Right kidney (tissue), 9 donors: ENCODE data around the gene ACTR1B.
"Not testable (repeated sequence)": the region's sequence is repeated elsewhere in the genome, so short reads cannot be mapped to it uniquely, and the experiment has no call there.

ENCODE experiments used
- DNase-seq: peaks from one replicate; pipeline ENCODE4 v3.0.0-alpha.2; 2016
- long read RNA-seq, 8 donors: transcript quantifications; one replicate each; lab custom pipeline, GENCODE V29; 2026

ACTR1B gene
- long read RNA-seq, donor 1, transcript ACTR1B-201 (11 exons, 2,243 nt), result major isoform, 22 of 44 reads
- long read RNA-seq, donor 1, partial matches to known transcripts, result 22 of 44 reads
- long read RNA-seq, donor 1, other reads (novel, unspliced or antisense), result 0 of 44 reads
- long read RNA-seq, donor 2, transcript ACTR1B-201 (11 exons, 2,243 nt), result major isoform, 16 of 16 reads
- long read RNA-seq, donor 2, partial matches to known transcripts, result 0 of 16 reads
- long read RNA-seq, donor 2, other reads (novel, unspliced or antisense), result 0 of 16 reads
- long read RNA-seq, donor 3, transcript ACTR1B-201 (11 exons, 2,243 nt), result major isoform, 10 of 10 reads
- long read RNA-seq, donor 3, partial matches to known transcripts, result 0 of 10 reads
- long read RNA-seq, donor 3, other reads (novel, unspliced or antisense), result 0 of 10 reads
- long read RNA-seq, donor 4, transcript ACTR1B-201 (11 exons, 2,243 nt), result major isoform, 9 of 9 reads
- long read RNA-seq, donor 4, partial matches to known transcripts, result 0 of 9 reads
- long read RNA-seq, donor 4, other reads (novel, unspliced or antisense), result 0 of 9 reads
- long read RNA-seq, donor 5, transcript ACTR1B-201 (11 exons, 2,243 nt), result major isoform, 14 of 19 reads
- long read RNA-seq, donor 5, partial matches to known transcripts, result 0 of 19 reads
- long read RNA-seq, donor 5, other reads (novel, unspliced or antisense), result 5 of 19 reads
- long read RNA-seq, donor 6, transcript ACTR1B-201 (11 exons, 2,243 nt), result major isoform, 11 of 34 reads
- long read RNA-seq, donor 6, partial matches to known transcripts, result 23 of 34 reads
- long read RNA-seq, donor 6, other reads (novel, unspliced or antisense), result 0 of 34 reads
- long read RNA-seq, donor 7, transcript ACTR1B-201 (11 exons, 2,243 nt), result major isoform, 24 of 24 reads
- long read RNA-seq, donor 7, partial matches to known transcripts, result 0 of 24 reads
- long read RNA-seq, donor 7, other reads (novel, unspliced or antisense), result 0 of 24 reads
- long read RNA-seq, donor 8, transcript ACTR1B-201 (11 exons, 2,243 nt), result major isoform, 20 of 20 reads
- long read RNA-seq, donor 8, partial matches to known transcripts, result 0 of 20 reads
- long read RNA-seq, donor 8, other reads (novel, unspliced or antisense), result 0 of 20 reads

GRCh38 chr2:97663962-97664635 is at the start of gene ACTR1B:
ACTR1B (minus strand) TSS chr2:97664044; CDS start chr2:97663890, 154 bp downstream.
- peak; percentile 98 for DNase-seq

- DNase-seq, result no peak
These were observed 49.0 kb upstream of the ACTR1B start for GRCh38 chr2:97712693-97713295.

- DNase-seq, result not testable (repeated sequence)
These were observed 48.3 kb upstream of the ACTR1B start for GRCh38 chr2:97712175-97712574.

GRCh38 chr2:97711394-97711711 is 47.5 kb upstream of the ACTR1B start:
- no peak for DNase-seq

GRCh38 chr2:97708608-97709007 is 44.8 kb upstream of the ACTR1B start:
- no peak for DNase-seq

- DNase-seq, result no peak
These were observed 44.2 kb upstream of the ACTR1B start for GRCh38 chr2:97708048-97708380.

- no peak for DNase-seq
These were observed 43.7 kb upstream of the ACTR1B start for GRCh38 chr2:97707362-97708047.

- no peak for DNase-seq
These were observed 43.0 kb upstream of the ACTR1B start for GRCh38 chr2:97706708-97707345.

- DNase-seq, result no peak
These were observed 42.3 kb upstream of the ACTR1B start for GRCh38 chr2:97706112-97706511.

GRCh38 chr2:97704989-97705388 is 41.1 kb upstream of the ACTR1B start:
- DNase-seq, result no peak

GRCh38 chr2:97703741-97704140 is 39.9 kb upstream of the ACTR1B start:
- DNase-seq, result no peak

- no peak for DNase-seq
These were observed 39.1 kb upstream of the ACTR1B start for GRCh38 chr2:97702731-97703470.

- DNase-seq, result no peak
These were observed 38.1 kb upstream of the ACTR1B start for GRCh38 chr2:97701851-97702465.

GRCh38 chr2:97701186-97701585 is 37.3 kb upstream of the ACTR1B start:
- no peak for DNase-seq

GRCh38 chr2:97699765-97700444 is 36.1 kb upstream of the ACTR1B start:
- DNase-seq, result peak; percentile 58

GRCh38 chr2:97698530-97698929 is 34.7 kb upstream of the ACTR1B start:
- DNase-seq, result no peak

GRCh38 chr2:97697252-97698235 is 33.7 kb upstream of the ACTR1B start:
- peak; percentile 60 for DNase-seq

GRCh38 chr2:97695744-97696143 is 31.9 kb upstream of the ACTR1B start:
- DNase-seq, result no peak
